HL-60 (cell line): ENCODE measurements around the gene KCNJ12.

Source experiments
- DNase-seq, 2 experiments: peaks; one replicate each; pipeline ENCODE4 v3.0.0-alpha.2; 2010 to 2020; ENCODE audit warnings: low read depth in 1 of 2, low spot score in 1 of 2
- H3K27ac ChIP-seq: fragments of 250-450 bp; sonication (Bioruptor Pico); replicated peaks from 2 replicates; pipeline ENCODE4 v1.5.1; 2020; ENCODE audit warnings: mild to moderate bottlenecking, moderate library complexity
- H3K27me3 ChIP-seq: fragments of 250-450 bp; sonication (Bioruptor Pico); 2 replicates; pipeline ENCODE4 v1.5.1; 2021; ENCODE audit warnings: mild to moderate bottlenecking, moderate library complexity; ENCODE audit not compliant: insufficient read depth, poor library complexity, severe bottlenecking
- H3K4me3 ChIP-seq: replicated peaks from 2 replicates; pipeline ENCODE4 v1.5.1; 2011; ENCODE audit warnings: mild to moderate bottlenecking, control low read depth, low read length; ENCODE audit not compliant: insufficient read depth
- CTCF ChIP-seq: IDR thresholded peaks from one replicate; pipeline ENCODE4 v1.5.1; 2011; ENCODE audit warnings: low read length, control low read depth, inconsistent platforms; ENCODE audit not compliant: insufficient read depth
- GABPA ChIP-seq: IDR thresholded peaks from 2 replicates; pipeline ENCODE4 v1.6.1; 2012; ENCODE audit warnings: low read depth
- POLR2AphosphoS5 ChIP-seq: IDR thresholded peaks from 2 replicates; pipeline ENCODE4 v1.6.1; 2012; ENCODE audit warnings: low read depth
- SPI1 ChIP-seq: IDR thresholded peaks from 2 replicates; pipeline ENCODE4 v1.6.1; 2012; ENCODE audit warnings: low read depth, mild to moderate bottlenecking, borderline replicate concordance
- TF ChIP-seq, protein P1 (sequence below): IDR thresholded peaks from 2 replicates; pipeline ENCODE4 v1.6.1; 2012; ENCODE audit warnings: low read depth; ENCODE audit not compliant: insufficient replicate concordance

Gene KCNJ12

DNA sequence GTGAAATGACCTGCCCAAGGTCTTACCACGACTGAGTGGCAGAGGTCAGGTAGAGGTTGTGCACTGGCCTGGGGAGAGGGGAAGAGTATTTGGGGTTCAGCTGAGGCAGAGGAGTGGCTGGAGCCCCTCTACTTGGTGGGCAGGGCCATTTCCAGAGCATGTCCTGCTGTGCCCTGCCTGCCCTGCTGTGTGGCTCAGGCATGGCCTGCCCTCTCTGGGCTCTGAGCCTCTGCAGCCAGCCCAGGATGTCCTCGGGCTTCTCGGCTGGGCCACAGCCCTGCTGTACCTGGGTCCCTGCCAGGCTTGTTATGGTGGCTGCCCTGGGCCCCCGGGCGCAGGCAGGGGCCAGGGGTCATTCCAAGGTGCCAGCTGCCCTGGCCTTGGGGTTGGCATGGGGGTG is 19.6 kb downstream of the KCNJ12 start:
- no peak for TF ChIP-seq GABPA
- TF ChIP-seq CTCF: no peak
- TF ChIP-seq POLR2AphosphoS5: no peak
- TF ChIP-seq SPI1: no peak
- TF ChIP-seq, protein P1, sequence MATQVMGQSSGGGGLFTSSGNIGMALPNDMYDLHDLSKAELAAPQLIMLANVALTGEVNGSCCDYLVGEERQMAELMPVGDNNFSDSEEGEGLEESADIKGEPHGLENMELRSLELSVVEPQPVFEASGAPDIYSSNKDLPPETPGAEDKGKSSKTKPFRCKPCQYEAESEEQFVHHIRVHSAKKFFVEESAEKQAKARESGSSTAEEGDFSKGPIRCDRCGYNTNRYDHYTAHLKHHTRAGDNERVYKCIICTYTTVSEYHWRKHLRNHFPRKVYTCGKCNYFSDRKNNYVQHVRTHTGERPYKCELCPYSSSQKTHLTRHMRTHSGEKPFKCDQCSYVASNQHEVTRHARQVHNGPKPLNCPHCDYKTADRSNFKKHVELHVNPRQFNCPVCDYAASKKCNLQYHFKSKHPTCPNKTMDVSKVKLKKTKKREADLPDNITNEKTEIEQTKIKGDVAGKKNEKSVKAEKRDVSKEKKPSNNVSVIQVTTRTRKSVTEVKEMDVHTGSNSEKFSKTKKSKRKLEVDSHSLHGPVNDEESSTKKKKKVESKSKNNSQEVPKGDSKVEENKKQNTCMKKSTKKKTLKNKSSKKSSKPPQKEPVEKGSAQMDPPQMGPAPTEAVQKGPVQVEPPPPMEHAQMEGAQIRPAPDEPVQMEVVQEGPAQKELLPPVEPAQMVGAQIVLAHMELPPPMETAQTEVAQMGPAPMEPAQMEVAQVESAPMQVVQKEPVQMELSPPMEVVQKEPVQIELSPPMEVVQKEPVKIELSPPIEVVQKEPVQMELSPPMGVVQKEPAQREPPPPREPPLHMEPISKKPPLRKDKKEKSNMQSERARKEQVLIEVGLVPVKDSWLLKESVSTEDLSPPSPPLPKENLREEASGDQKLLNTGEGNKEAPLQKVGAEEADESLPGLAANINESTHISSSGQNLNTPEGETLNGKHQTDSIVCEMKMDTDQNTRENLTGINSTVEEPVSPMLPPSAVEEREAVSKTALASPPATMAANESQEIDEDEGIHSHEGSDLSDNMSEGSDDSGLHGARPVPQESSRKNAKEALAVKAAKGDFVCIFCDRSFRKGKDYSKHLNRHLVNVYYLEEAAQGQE: no peak
- Histone ChIP-seq H3K4me3 (no peak overlapping the region), H3K27me3 (peaks cover 2% of the 10 kb centered on the region), H3K27ac (no peak overlapping the region)
- no peak for DNase-seq

DNA sequence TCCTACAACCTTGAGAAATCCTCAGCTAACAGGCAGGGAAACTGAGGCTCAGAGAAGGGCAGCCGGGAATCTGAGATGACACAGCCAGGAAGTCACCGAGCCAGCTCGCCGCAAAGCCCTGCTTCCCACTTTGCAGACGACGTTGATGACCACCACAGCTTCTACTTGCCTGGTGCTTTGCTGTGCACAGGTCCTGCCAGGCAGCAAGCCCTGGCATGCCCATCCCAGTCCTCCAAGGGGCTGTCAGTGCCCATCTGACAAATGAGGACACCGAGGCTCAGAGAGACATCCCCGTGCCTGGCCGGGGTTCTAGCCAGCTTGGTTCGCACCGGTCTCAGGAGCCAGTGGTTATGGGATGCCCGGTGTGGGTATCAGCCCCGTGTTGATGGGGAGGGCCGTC is 20.1 kb downstream of the KCNJ12 start:
- Histone ChIP-seq H3K27ac (no peak overlapping the region), H3K4me3 (no peak overlapping the region), H3K27me3 (peaks cover under 1% of the 10 kb centered on the region)
- DNase-seq: no peak
- TF ChIP-seq GABPA (no peak), POLR2AphosphoS5 (no peak), SPI1 (no peak), CTCF (no peak)
- TF ChIP-seq, protein P1: no peak

DNA sequence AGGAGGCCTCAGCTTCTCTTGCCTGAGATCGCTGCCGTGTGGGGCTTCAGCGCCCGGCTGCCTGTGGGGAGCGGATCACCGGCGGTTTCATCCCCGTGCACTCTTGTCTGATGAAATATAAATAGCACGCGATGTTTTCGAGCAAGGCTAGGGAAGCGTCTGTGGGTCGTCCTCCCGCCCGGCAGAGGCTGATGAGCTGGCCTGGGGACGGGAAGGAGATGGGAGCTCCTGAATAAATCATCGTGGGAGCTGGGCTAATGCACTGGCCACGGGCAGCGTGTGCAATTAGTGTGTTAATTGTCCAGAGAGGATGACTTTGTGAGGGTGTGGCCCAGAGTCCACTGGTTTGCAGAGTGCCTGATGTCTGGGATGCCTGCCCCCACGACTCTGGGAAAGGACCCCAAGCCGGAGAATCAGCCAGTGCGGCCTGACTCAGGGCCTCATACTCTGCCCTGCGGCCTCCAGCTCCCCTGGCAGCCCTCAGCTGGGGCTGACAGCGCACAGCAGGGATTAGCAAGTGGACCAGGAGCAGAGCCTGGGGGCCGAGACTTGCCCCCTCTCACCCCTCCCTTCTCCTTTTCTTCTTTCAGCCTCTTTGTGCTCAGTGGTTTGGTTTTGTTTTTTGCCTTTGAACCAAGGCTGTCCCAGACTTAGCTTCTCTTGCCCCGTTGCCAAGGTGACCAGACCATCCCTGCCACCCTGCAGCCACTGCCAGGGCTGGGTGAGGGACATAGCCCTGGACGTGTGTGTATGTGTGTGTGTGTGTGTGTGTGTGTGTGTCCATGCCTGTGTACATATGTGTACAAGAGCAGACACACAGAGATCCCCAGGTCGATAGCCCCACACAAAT is 21.4 kb downstream of the KCNJ12 start:
- no peak overlapping the region for H3K4me3 ChIP-seq
- no peak for TF ChIP-seq CTCF
- TF ChIP-seq POLR2AphosphoS5: no peak
- TF ChIP-seq GABPA: no peak
- no peak for TF ChIP-seq SPI1
- TF ChIP-seq, protein P1: no peak
- H3K27me3 ChIP-seq: no peaks in the 10 kb centered on the region
- no peak overlapping the region for H3K27ac ChIP-seq
- no peak for DNase-seq
